Measurements from ENCODE around the gene ZNF142.

Gene ZNF142

GRCh38 chr2:218648088-218648786 is 11.2 kb downstream of the ZNF142 start:
- DNase-seq: peak in 1 of 3 donors; percentile 23
- Histone ChIP-seq H3K4me1 (ENCODE audit: control insufficient read depth, insufficient read depth, low read length, poor library complexity, severe bottlenecking) (peaks cover 3% of the 10 kb centered on the region), H3K4me3 (ENCODE audit: insufficient read depth, low read depth, low read length, poor library complexity, severe bottlenecking) (no peak overlapping the region), H3K27ac (ENCODE audit: insufficient read depth, low read length, poor library complexity, severe bottlenecking) (no peak overlapping the region), H3K36me3 (ENCODE audit: control insufficient read depth, insufficient read depth, low read length) (peaks cover 86% of the 10 kb centered on the region), H3K9me3 (ENCODE audit: control insufficient read depth, low read length) (no peaks in the 10 kb centered on the region), H3K27me3 (replicated peaks; ENCODE audit: control insufficient read depth, insufficient read depth, low read length, poor library complexity, severe bottlenecking) (no peaks in the 10 kb centered on the region)

- Histone ChIP-seq H3K27me3 (replicated peaks; ENCODE audit: control insufficient read depth, insufficient read depth, low read length, poor library complexity, severe bottlenecking) (no peaks in the 10 kb centered on the region), H3K4me1 (ENCODE audit: control insufficient read depth, insufficient read depth, low read length, poor library complexity, severe bottlenecking) (peaks cover 3% of the 10 kb centered on the region), H3K36me3 (ENCODE audit: control insufficient read depth, insufficient read depth, low read length) (peaks cover 86% of the 10 kb centered on the region), H3K27ac (ENCODE audit: insufficient read depth, low read length, poor library complexity, severe bottlenecking) (no peak overlapping the region), H3K4me3 (ENCODE audit: insufficient read depth, low read depth, low read length, poor library complexity, severe bottlenecking) (no peak overlapping the region), H3K9me3 (ENCODE audit: control insufficient read depth, low read length) (no peaks in the 10 kb centered on the region)
- DNase-seq: no peak
Observed at GRCh38 chr2:218645126-218645525, 14.3 kb downstream of the ZNF142 start.

- no peak overlapping the region for H3K4me3 ChIP-seq (ENCODE audit: insufficient read depth, low read depth, low read length, poor library complexity, severe bottlenecking)
- H3K27ac ChIP-seq (ENCODE audit: insufficient read depth, low read length, poor library complexity, severe bottlenecking): no peak overlapping the region
- H3K4me1 ChIP-seq (ENCODE audit: control insufficient read depth, insufficient read depth, low read length, poor library complexity, severe bottlenecking): peaks cover 3% of the 10 kb centered on the region
- no peaks in the 10 kb centered on the region for H3K9me3 ChIP-seq (ENCODE audit: control insufficient read depth, low read length)
- H3K27me3 ChIP-seq (replicated peaks; ENCODE audit: control insufficient read depth, insufficient read depth, low read length, poor library complexity, severe bottlenecking): no peaks in the 10 kb centered on the region
- H3K36me3 ChIP-seq (ENCODE audit: control insufficient read depth, insufficient read depth, low read length): peaks cover 85% of the 10 kb centered on the region
- no peak for DNase-seq
Observed at GRCh38 chr2:218644721-218645120, 14.7 kb downstream of the ZNF142 start.

- Histone ChIP-seq H3K27me3 (replicated peaks; ENCODE audit: control insufficient read depth, insufficient read depth, low read length, poor library complexity, severe bottlenecking) (no peaks in the 10 kb centered on the region), H3K36me3 (ENCODE audit: control insufficient read depth, insufficient read depth, low read length) (peaks cover 83% of the 10 kb centered on the region), H3K27ac (ENCODE audit: insufficient read depth, low read length, poor library complexity, severe bottlenecking) (no peak overlapping the region)
Observed at GRCh38 chr2:218643751-218644310, 15.6 kb downstream of the ZNF142 start.

GRCh38 chr2:218642786-218643185 is 16.6 kb downstream of the ZNF142 start:
- Histone ChIP-seq H3K36me3 (ENCODE audit: control insufficient read depth, insufficient read depth, low read length) (peaks cover 84% of the 10 kb centered on the region), H3K27me3 (replicated peaks; ENCODE audit: control insufficient read depth, insufficient read depth, low read length, poor library complexity, severe bottlenecking) (no peaks in the 10 kb centered on the region), H3K9me3 (ENCODE audit: control insufficient read depth, low read length) (no peaks in the 10 kb centered on the region), H3K4me3 (ENCODE audit: insufficient read depth, low read depth, low read length, poor library complexity, severe bottlenecking) (no peak overlapping the region), H3K27ac (ENCODE audit: insufficient read depth, low read length, poor library complexity, severe bottlenecking) (no peak overlapping the region), H3K4me1 (ENCODE audit: control insufficient read depth, insufficient read depth, low read length, poor library complexity, severe bottlenecking) (peaks cover 3% of the 10 kb centered on the region)
- no peak for DNase-seq

More at GRCh38 chr2:218643751-218644310, 15.6 kb downstream of the ZNF142 start:
- no peak for DNase-seq
- peaks cover 3% of the 10 kb centered on the region for H3K4me1 ChIP-seq (ENCODE audit: control insufficient read depth, insufficient read depth, low read length, poor library complexity, severe bottlenecking)
- H3K9me3 ChIP-seq (ENCODE audit: control insufficient read depth, low read length): no peaks in the 10 kb centered on the region
- H3K4me3 ChIP-seq (ENCODE audit: insufficient read depth, low read depth, low read length, poor library complexity, severe bottlenecking): no peak overlapping the region

GRCh38 chr2:218642121-218642656 is 17.2 kb downstream of the ZNF142 start:
- no peak overlapping the region for H3K4me3 ChIP-seq (ENCODE audit: insufficient read depth, low read depth, low read length, poor library complexity, severe bottlenecking)
- H3K27ac ChIP-seq (ENCODE audit: insufficient read depth, low read length, poor library complexity, severe bottlenecking): no peak overlapping the region
- H3K4me1 ChIP-seq (ENCODE audit: control insufficient read depth, insufficient read depth, low read length, poor library complexity, severe bottlenecking): no peaks in the 10 kb centered on the region
- peaks cover 85% of the 10 kb centered on the region for H3K36me3 ChIP-seq (ENCODE audit: control insufficient read depth, insufficient read depth, low read length)
- no peak for DNase-seq
- no peaks in the 10 kb centered on the region for H3K27me3 ChIP-seq (replicated peaks; ENCODE audit: control insufficient read depth, insufficient read depth, low read length, poor library complexity, severe bottlenecking)
- no peaks in the 10 kb centered on the region for H3K9me3 ChIP-seq (ENCODE audit: control insufficient read depth, low read length)

GRCh38 chr2:218638372-218638771 is 21.1 kb downstream of the ZNF142 start:
- no peak for DNase-seq

GRCh38 chr2:218635719-218636118 is 23.7 kb downstream of the ZNF142 start:
- H3K27me3 ChIP-seq (replicated peaks; ENCODE audit: control insufficient read depth, insufficient read depth, low read length, poor library complexity, severe bottlenecking): no peaks in the 10 kb centered on the region
- no peak overlapping the region for H3K4me3 ChIP-seq (ENCODE audit: insufficient read depth, low read depth, low read length, poor library complexity, severe bottlenecking)
- no peaks in the 10 kb centered on the region for H3K4me1 ChIP-seq (ENCODE audit: control insufficient read depth, insufficient read depth, low read length, poor library complexity, severe bottlenecking)
- DNase-seq: no peak
- peaks cover 56% of the 10 kb centered on the region for H3K36me3 ChIP-seq (ENCODE audit: control insufficient read depth, insufficient read depth, low read length)
- H3K9me3 ChIP-seq (ENCODE audit: control insufficient read depth, low read length): no peaks in the 10 kb centered on the region
- H3K27ac ChIP-seq (ENCODE audit: insufficient read depth, low read length, poor library complexity, severe bottlenecking): no peak overlapping the region

More at GRCh38 chr2:218638372-218638771, 21.1 kb downstream of the ZNF142 start:
- no peak overlapping the region for H3K27ac ChIP-seq (ENCODE audit: insufficient read depth, low read length, poor library complexity, severe bottlenecking)
- H3K9me3 ChIP-seq (ENCODE audit: control insufficient read depth, low read length): no peaks in the 10 kb centered on the region
- no peaks in the 10 kb centered on the region for H3K4me1 ChIP-seq (ENCODE audit: control insufficient read depth, insufficient read depth, low read length, poor library complexity, severe bottlenecking)
- peaks cover 77% of the 10 kb centered on the region for H3K36me3 ChIP-seq (ENCODE audit: control insufficient read depth, insufficient read depth, low read length)
- no peak overlapping the region for H3K4me3 ChIP-seq (ENCODE audit: insufficient read depth, low read depth, low read length, poor library complexity, severe bottlenecking)
- H3K27me3 ChIP-seq (replicated peaks; ENCODE audit: control insufficient read depth, insufficient read depth, low read length, poor library complexity, severe bottlenecking): no peaks in the 10 kb centered on the region

GRCh38 chr2:218631837-218632236 is 27.6 kb downstream of the ZNF142 start:
- H3K36me3 ChIP-seq (ENCODE audit: control insufficient read depth, insufficient read depth, low read length): peaks cover 21% of the 10 kb centered on the region
- H3K4me1 ChIP-seq (ENCODE audit: control insufficient read depth, insufficient read depth, low read length, poor library complexity, severe bottlenecking): no peaks in the 10 kb centered on the region
- no peaks in the 10 kb centered on the region for H3K9me3 ChIP-seq (ENCODE audit: control insufficient read depth, low read length)
- no peak overlapping the region for H3K4me3 ChIP-seq (ENCODE audit: insufficient read depth, low read depth, low read length, poor library complexity, severe bottlenecking)
- H3K27me3 ChIP-seq (replicated peaks; ENCODE audit: control insufficient read depth, insufficient read depth, low read length, poor library complexity, severe bottlenecking): no peaks in the 10 kb centered on the region
- no peak for DNase-seq
- H3K27ac ChIP-seq (ENCODE audit: insufficient read depth, low read length, poor library complexity, severe bottlenecking): no peak overlapping the region

- Histone ChIP-seq H3K9me3 (ENCODE audit: control insufficient read depth, low read length) (no peaks in the 10 kb centered on the region), H3K36me3 (ENCODE audit: control insufficient read depth, insufficient read depth, low read length) (no peaks in the 10 kb centered on the region), H3K4me3 (ENCODE audit: insufficient read depth, low read depth, low read length, poor library complexity, severe bottlenecking) (no peak overlapping the region), H3K4me1 (ENCODE audit: control insufficient read depth, insufficient read depth, low read length, poor library complexity, severe bottlenecking) (no peaks in the 10 kb centered on the region), H3K27me3 (replicated peaks; ENCODE audit: control insufficient read depth, insufficient read depth, low read length, poor library complexity, severe bottlenecking) (no peaks in the 10 kb centered on the region), H3K27ac (ENCODE audit: insufficient read depth, low read length, poor library complexity, severe bottlenecking) (no peak overlapping the region)
- DNase-seq: no peak
Observed at GRCh38 chr2:218627939-218628338, 31.5 kb downstream of the ZNF142 start.
